Kidney glomerular epithelial cell (primary cell): ENCODE data around the gene SIGLEC8.

Source experiments
- DNase-seq: peaks from one replicate; lab custom pipeline; 2025; lab: John Stamatoyannopoulos, UW

SIGLEC8 gene

GRCh38 chr19:51402117-51402516 is 56.1 kb downstream of the SIGLEC8 start:
- DNase-seq: no peak
